KMS-11 (cell line): ENCODE measurements around the gene DUSP5.

Source experiments
- H2AFZ ChIP-seq: fragments of 200-600 bp; sonication (generic); 2 replicates; pipeline ENCODE4 v1.6.1; 2016; ENCODE audit warnings: antibody characterized with exemption, mixed run types, low read depth
- H3K27ac ChIP-seq: fragments of 200-600 bp; sonication (generic); 2 replicates; pipeline ENCODE4 v1.6.1; 2016; ENCODE audit warnings: mild to moderate bottlenecking, mixed run types
- H3K27me3 ChIP-seq: fragments of 200-600 bp; sonication (generic); 2 replicates; pipeline ENCODE4 v1.6.1; 2017; ENCODE audit warnings: mild to moderate bottlenecking, low read depth, mixed run types, moderate library complexity; ENCODE audit not compliant: insufficient read depth
- H3K36me3 ChIP-seq: fragments of 200-600 bp; sonication (generic); 2 replicates; pipeline ENCODE4 v1.6.1; 2017; ENCODE audit warnings: mild to moderate bottlenecking, mixed run types; ENCODE audit not compliant: insufficient read depth
- H3K4me1 ChIP-seq: fragments of 200-600 bp; sonication (generic); 2 replicates; pipeline ENCODE4 v1.6.1; 2016; ENCODE audit warnings: mild to moderate bottlenecking, low read depth, mixed run types; ENCODE audit not compliant: poor library complexity, severe bottlenecking
- H3K4me2 ChIP-seq: fragments of 200-600 bp; sonication (generic); 2 replicates; pipeline ENCODE4 v1.7.0; 2016; ENCODE audit warnings: mild to moderate bottlenecking, mixed run types
- H3K4me3 ChIP-seq: fragments of 200-600 bp; sonication (generic); IDR thresholded peaks from 2 replicates; pipeline ENCODE4 v1.6.1; 2017; ENCODE audit warnings: low read depth, low read length, mixed read lengths; ENCODE audit not compliant: insufficient read depth
- H3K79me2 ChIP-seq: fragments of 200-600 bp; sonication (generic); 2 replicates; pipeline ENCODE4 v1.6.1; 2016; ENCODE audit warnings: low read depth, mixed run types; ENCODE audit not compliant: insufficient read depth
- H3K9ac ChIP-seq: fragments of 200-600 bp; sonication (generic); 2 replicates; pipeline ENCODE4 v1.6.1; 2016; ENCODE audit warnings: mild to moderate bottlenecking, mixed run types
- H4K20me1 ChIP-seq: fragments of 200-600 bp; sonication (generic); 2 replicates; pipeline ENCODE4 v1.6.1; 2016; ENCODE audit warnings: mild to moderate bottlenecking, mixed run types; ENCODE audit not compliant: insufficient read depth
- CTCF ChIP-seq: fragments of 200-600 bp; sonication (generic); conservative IDR thresholded peaks from 2 replicates; pipeline ENCODE4 v1.6.1; 2017; ENCODE audit warnings: low read depth, mild to moderate bottlenecking, antibody characterized with exemption, low read length, moderate library complexity, mixed read lengths

The DUSP5 gene

GRCh38 chr10:110546077-110546476, 48.4 kb downstream of the DUSP5 start:
- no peak overlapping the region for H3K4me2 ChIP-seq
- no peak for TF ChIP-seq CTCF
- no peak overlapping the region for H3K27ac ChIP-seq
- H3K4me1 ChIP-seq = peaks cover 22% of the 10 kb centered on the region
- H2AFZ ChIP-seq = no peak overlapping the region
- no peaks in the 10 kb centered on the region for H3K36me3 ChIP-seq
- no peaks in the 10 kb centered on the region for H3K79me2 ChIP-seq
- H3K4me3 ChIP-seq = no peak overlapping the region
- H4K20me1 ChIP-seq = no peaks in the 10 kb centered on the region
- H3K9ac ChIP-seq = no peak overlapping the region
- H3K27me3 ChIP-seq = no peaks in the 10 kb centered on the region

- H3K9ac ChIP-seq = no peak overlapping the region
- no peak overlapping the region for H3K4me3 ChIP-seq
- no peaks in the 10 kb centered on the region for H3K36me3 ChIP-seq
- 0 out of 2 replicates have a peak overlapping the region, but pooled peaks have one; percentile 23 for H3K4me2 ChIP-seq
- no peak overlapping the region for H3K27ac ChIP-seq
- no peaks in the 10 kb centered on the region for H3K27me3 ChIP-seq
- no peaks in the 10 kb centered on the region for H3K79me2 ChIP-seq
- no peaks in the 10 kb centered on the region for H4K20me1 ChIP-seq
- TF ChIP-seq CTCF = no peak
- H2AFZ ChIP-seq = no peak overlapping the region
- peaks cover 22% of the 10 kb centered on the region for H3K4me1 ChIP-seq
Observed at GRCh38 chr10:110546499-110547110, 48.9 kb downstream of the DUSP5 start.

GRCh38 chr10:110547139-110547761, 49.5 kb downstream of the DUSP5 start:
- Histone ChIP-seq H3K9ac (no peak overlapping the region), H2AFZ (no peak overlapping the region), H3K27me3 (no peaks in the 10 kb centered on the region), H4K20me1 (no peaks in the 10 kb centered on the region), H3K36me3 (no peaks in the 10 kb centered on the region), H3K79me2 (no peaks in the 10 kb centered on the region), H3K4me1 (peaks cover 22% of the 10 kb centered on the region), H3K27ac (no peak overlapping the region), H3K4me3 (no peak overlapping the region), H3K4me2 (peak overlapping the region; percentile 23; the same call in 1 of the 2 replicates)
- peak; percentile 91 for TF ChIP-seq CTCF

GRCh38 chr10:110548002-110548401, 50.3 kb downstream of the DUSP5 start:
- Histone ChIP-seq H2AFZ (no peak overlapping the region), H4K20me1 (no peaks in the 10 kb centered on the region), H3K36me3 (no peaks in the 10 kb centered on the region), H3K4me2 (no peak overlapping the region), H3K27ac (no peak overlapping the region), H3K4me3 (no peak overlapping the region), H3K9ac (no peak overlapping the region), H3K4me1 (peaks cover 22% of the 10 kb centered on the region), H3K27me3 (no peaks in the 10 kb centered on the region), H3K79me2 (no peaks in the 10 kb centered on the region)
- no peak for TF ChIP-seq CTCF
